ENCODE measurements around the gene PIAS2. TPM values are rescaled to one million over a fixed set of nuclear protein-coding genes. Genes with fewer than 3 reads are reported as not detected.

PIAS2 gene
- total RNA-seq, 1 experiment from 2014 or later = 33.6 TPM

GRCh38 chr18:46886893-46887292 lies 30.4 kb downstream of the PIAS2 start:
- H3K36me3 Mint-ChIP-seq (ENCODE audit: insufficient read depth, unreplicated experiment) = peaks cover 7% of the 10 kb centered on the region
- H3K4me1 Mint-ChIP-seq (ENCODE audit: low read depth, unreplicated experiment) = no peaks in the 10 kb centered on the region
- H3K27ac Mint-ChIP-seq (ENCODE audit: unreplicated experiment) = no peak overlapping the region
- no peak for DNase-seq
- intact Hi-C loops (cut with micrococcal nuclease; ENCODE audit: unreplicated experiment) = no loop called here
- no peaks in the 10 kb centered on the region for H3K27me3 Mint-ChIP-seq (ENCODE audit: unreplicated experiment)
- CTCF ChIA-PET = no interaction called here
- no peak for TF ChIP-seq CTCF (IDR thresholded peaks at IDR 0.05; ENCODE audit: unreplicated experiment)
- H3K9me3 Mint-ChIP-seq (ENCODE audit: low read depth, unreplicated experiment) = peaks cover 8% of the 10 kb centered on the region
- no TSS peak for BruUV-seq (replicated peaks)
- no peak overlapping the region for H3K4me3 Mint-ChIP-seq (ENCODE audit: low read depth, unreplicated experiment)

DNA sequence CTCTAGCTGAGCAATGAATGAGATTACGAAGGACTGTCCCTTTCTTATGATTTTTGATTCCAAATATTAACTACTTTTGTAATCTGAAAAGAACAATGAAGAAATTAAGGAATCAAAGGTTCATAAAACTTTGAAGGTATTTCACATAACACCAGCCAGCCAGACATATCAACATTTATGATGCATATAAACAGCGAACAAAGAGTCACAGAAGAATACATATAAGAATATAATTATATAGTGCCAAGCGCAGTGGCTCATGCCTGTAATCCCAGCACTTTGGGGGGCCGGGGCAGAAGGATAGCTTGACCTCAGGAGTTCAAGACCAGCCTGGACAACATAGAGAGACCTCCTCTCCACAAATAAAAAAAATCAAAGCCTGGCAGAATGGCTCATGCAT lies 34.1 kb downstream of the PIAS2 start:
- H3K27ac Mint-ChIP-seq (ENCODE audit: unreplicated experiment) = no peak overlapping the region
- DNase-seq = no peak
- H3K4me3 Mint-ChIP-seq (ENCODE audit: low read depth, unreplicated experiment) = no peak overlapping the region
- H3K9me3 Mint-ChIP-seq (ENCODE audit: low read depth, unreplicated experiment) = peaks cover 11% of the 10 kb centered on the region
- TF ChIP-seq CTCF (IDR thresholded peaks at IDR 0.05; ENCODE audit: unreplicated experiment) = no peak
- CTCF ChIA-PET = no interaction called here
- peaks cover under 1% of the 10 kb centered on the region for H3K36me3 Mint-ChIP-seq (ENCODE audit: insufficient read depth, unreplicated experiment)
- intact Hi-C loops (cut with micrococcal nuclease; ENCODE audit: unreplicated experiment) = no loop called here
- H3K27me3 Mint-ChIP-seq (ENCODE audit: unreplicated experiment) = no peaks in the 10 kb centered on the region
- H3K4me1 Mint-ChIP-seq (ENCODE audit: low read depth, unreplicated experiment) = no peaks in the 10 kb centered on the region
- no TSS peak for BruUV-seq (replicated peaks)

- no peak for DNase-seq
- Mint-ChIP-seq H3K4me3 (ENCODE audit: low read depth, unreplicated experiment) (no peak overlapping the region), H3K27ac (ENCODE audit: unreplicated experiment) (peak overlapping the region; percentile 17), H3K27me3 (ENCODE audit: unreplicated experiment) (no peaks in the 10 kb centered on the region), H3K36me3 (ENCODE audit: insufficient read depth, unreplicated experiment) (peaks cover 4% of the 10 kb centered on the region), H3K9me3 (ENCODE audit: low read depth, unreplicated experiment) (peaks cover 20% of the 10 kb centered on the region), H3K4me1 (ENCODE audit: low read depth, unreplicated experiment) (peaks cover 8% of the 10 kb centered on the region)
- intact Hi-C loops (cut with micrococcal nuclease; ENCODE audit: unreplicated experiment) = no loop called here
- BruUV-seq (replicated peaks) = no TSS peak
- CTCF ChIA-PET = no interaction called here
- no peak for TF ChIP-seq CTCF (IDR thresholded peaks at IDR 0.05; ENCODE audit: unreplicated experiment)
Observed at GRCh38 chr18:46877329-46877987, 39.8 kb downstream of the PIAS2 start.

DNA sequence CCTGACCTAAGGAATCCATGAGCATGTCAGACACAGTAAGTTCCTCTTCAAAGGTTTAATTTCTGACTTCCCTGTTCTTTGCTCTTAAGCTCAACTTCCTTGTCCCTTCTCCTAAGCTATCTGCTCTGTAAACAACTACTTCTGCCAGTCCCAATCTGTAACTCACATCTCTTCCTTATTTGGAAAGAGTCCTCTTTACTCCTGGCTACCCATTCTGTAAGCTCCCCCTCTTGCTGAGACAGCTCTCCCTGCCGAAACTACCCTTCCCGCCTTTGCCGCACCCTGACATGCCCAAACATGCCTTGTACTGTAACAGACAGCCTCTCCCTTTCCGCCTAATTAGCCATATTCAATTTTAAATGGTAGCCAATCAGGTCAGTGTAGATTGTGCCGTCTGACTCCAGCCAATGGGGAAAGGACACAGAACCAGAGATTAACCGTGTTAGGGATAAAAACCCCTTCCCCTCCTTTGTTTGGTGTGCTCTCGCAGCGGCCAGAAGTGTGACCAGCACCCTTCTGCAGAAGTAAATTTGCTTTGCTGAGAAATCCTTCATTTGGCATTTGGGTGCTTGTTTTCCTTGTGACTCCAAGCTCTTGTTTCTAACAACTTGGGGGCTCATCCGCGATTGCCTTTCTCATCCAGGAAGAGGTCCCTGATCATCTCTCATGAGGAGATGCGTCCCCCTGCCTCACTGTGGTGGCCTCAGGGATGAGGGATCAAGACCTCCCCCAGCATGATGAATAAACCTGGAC lies 49.0 kb downstream of the PIAS2 start:
- Mint-ChIP-seq H3K4me1 (ENCODE audit: low read depth, unreplicated experiment) (peaks cover 10% of the 10 kb centered on the region), H3K27ac (ENCODE audit: unreplicated experiment) (no peak overlapping the region), H3K9me3 (ENCODE audit: low read depth, unreplicated experiment) (peaks cover 18% of the 10 kb centered on the region), H3K36me3 (ENCODE audit: insufficient read depth, unreplicated experiment) (no peaks in the 10 kb centered on the region), H3K4me3 (ENCODE audit: low read depth, unreplicated experiment) (no peak overlapping the region), H3K27me3 (ENCODE audit: unreplicated experiment) (no peaks in the 10 kb centered on the region)
- CTCF ChIA-PET = no interaction called here
- intact Hi-C loops (cut with micrococcal nuclease; ENCODE audit: unreplicated experiment) = no loop called here
- no peak for DNase-seq
- BruUV-seq (replicated peaks) = no TSS peak
- TF ChIP-seq CTCF (IDR thresholded peaks at IDR 0.05; ENCODE audit: unreplicated experiment) = no peak
